KMS-11 (cell line): ENCODE measurements around the gene MPEG1.
A peak's percentile ranks its signal among the peaks of the same experiment; 100 is the strongest.

Experiments used
- H2AFZ ChIP-seq: fragments of 200-600 bp; sonication (generic); 2 replicates; pipeline ENCODE4 v1.6.1; 2016; ENCODE audit warnings: antibody characterized with exemption, mixed run types, low read depth
- H3K27ac ChIP-seq: fragments of 200-600 bp; sonication (generic); 2 replicates; pipeline ENCODE4 v1.6.1; 2016; ENCODE audit warnings: mild to moderate bottlenecking, mixed run types
- H3K27me3 ChIP-seq: fragments of 200-600 bp; sonication (generic); 2 replicates; pipeline ENCODE4 v1.6.1; 2017; ENCODE audit warnings: mild to moderate bottlenecking, low read depth, mixed run types, moderate library complexity; ENCODE audit not compliant: insufficient read depth
- H3K36me3 ChIP-seq: fragments of 200-600 bp; sonication (generic); 2 replicates; pipeline ENCODE4 v1.6.1; 2017; ENCODE audit warnings: mild to moderate bottlenecking, mixed run types; ENCODE audit not compliant: insufficient read depth
- H3K4me1 ChIP-seq: fragments of 200-600 bp; sonication (generic); 2 replicates; pipeline ENCODE4 v1.6.1; 2016; ENCODE audit warnings: mild to moderate bottlenecking, low read depth, mixed run types; ENCODE audit not compliant: poor library complexity, severe bottlenecking
- H3K4me2 ChIP-seq: fragments of 200-600 bp; sonication (generic); 2 replicates; pipeline ENCODE4 v1.7.0; 2016; ENCODE audit warnings: mild to moderate bottlenecking, mixed run types
- H3K4me3 ChIP-seq: fragments of 200-600 bp; sonication (generic); IDR thresholded peaks from 2 replicates; pipeline ENCODE4 v1.6.1; 2017; ENCODE audit warnings: low read depth, low read length, mixed read lengths; ENCODE audit not compliant: insufficient read depth
- H3K79me2 ChIP-seq: fragments of 200-600 bp; sonication (generic); 2 replicates; pipeline ENCODE4 v1.6.1; 2016; ENCODE audit warnings: low read depth, mixed run types; ENCODE audit not compliant: insufficient read depth
- H3K9ac ChIP-seq: fragments of 200-600 bp; sonication (generic); 2 replicates; pipeline ENCODE4 v1.6.1; 2016; ENCODE audit warnings: mild to moderate bottlenecking, mixed run types
- H4K20me1 ChIP-seq: fragments of 200-600 bp; sonication (generic); 2 replicates; pipeline ENCODE4 v1.6.1; 2016; ENCODE audit warnings: mild to moderate bottlenecking, mixed run types; ENCODE audit not compliant: insufficient read depth
- CTCF ChIP-seq: fragments of 200-600 bp; sonication (generic); conservative IDR thresholded peaks from 2 replicates; pipeline ENCODE4 v1.6.1; 2017; ENCODE audit warnings: low read depth, mild to moderate bottlenecking, antibody characterized with exemption, low read length, moderate library complexity, mixed read lengths

Gene MPEG1

GRCh38 chr11:59173964-59174663 lies 38.6 kb downstream of the MPEG1 start:
- no peak for TF ChIP-seq CTCF
- Histone ChIP-seq H4K20me1 (no peaks in the 10 kb centered on the region), H2AFZ (no peak overlapping the region), H3K79me2 (no peaks in the 10 kb centered on the region), H3K9ac (no peak overlapping the region), H3K27ac (no peak overlapping the region), H3K4me2 (no peak overlapping the region), H3K27me3 (no peaks in the 10 kb centered on the region), H3K36me3 (no peaks in the 10 kb centered on the region), H3K4me3 (no peak overlapping the region), H3K4me1 (peaks cover 21% of the 10 kb centered on the region)

GRCh38 chr11:59173080-59173963 lies 39.4 kb downstream of the MPEG1 start:
- Histone ChIP-seq H3K36me3 (no peaks in the 10 kb centered on the region), H3K4me1 (peaks cover 13% of the 10 kb centered on the region), H3K27ac (no peak overlapping the region), H4K20me1 (no peaks in the 10 kb centered on the region), H2AFZ (peak overlapping the region; percentile 95; the same call in 1 of the 2 replicates), H3K79me2 (no peaks in the 10 kb centered on the region), H3K27me3 (no peaks in the 10 kb centered on the region), H3K9ac (no peak overlapping the region; the same call in 1 of the 2 replicates), H3K4me3 (no peak overlapping the region), H3K4me2 (peak overlapping the region; percentile 91)
- no peak for TF ChIP-seq CTCF

GRCh38 chr11:59172345-59173079 lies 40.2 kb downstream of the MPEG1 start:
- peak overlapping the region; percentile 91; the same call in 1 of the 2 replicates for H3K9ac ChIP-seq
- TF ChIP-seq CTCF: no peak
- H3K27ac ChIP-seq: no peak overlapping the region

GRCh38 chr11:59171508-59172322 lies 41.0 kb downstream of the MPEG1 start, which contains the start of gene DTX4:
Gene DTX4 (plus strand): TSS chr11:59172132. CDS start chr11:59172596, 464 bp downstream.
- Histone ChIP-seq H2AFZ (peak within 1 kb of the TSS; percentile 95), H4K20me1 (no peaks in the 10 kb centered on the region), H3K4me1 (peaks cover 11% of the 10 kb centered on the region), H3K4me3 (no peak within 1 kb of the TSS), H3K36me3 (no peaks in the 10 kb centered on the region), H3K9ac (peak within 1 kb of the TSS; percentile 91), H3K79me2 (no peaks in the 10 kb centered on the region), H3K27me3 (no peaks in the 10 kb centered on the region), H3K4me2 (peak within 1 kb of the TSS; percentile 91), H3K27ac (peak within 1 kb of the TSS; percentile 78)
- TF ChIP-seq CTCF: peak; percentile 89

More at GRCh38 chr11:59172345-59173079, 40.2 kb downstream of the MPEG1 start:
- Histone ChIP-seq H3K79me2 (no peaks in the 10 kb centered on the region), H3K36me3 (no peaks in the 10 kb centered on the region), H4K20me1 (no peaks in the 10 kb centered on the region), H2AFZ (peak overlapping the region; percentile 95), H3K27me3 (no peaks in the 10 kb centered on the region), H3K4me3 (no peak overlapping the region), H3K4me1 (peaks cover 11% of the 10 kb centered on the region), H3K4me2 (peak overlapping the region; percentile 91)
